Ectodermal cell (in vitro differentiated cells): ENCODE measurements around the gene EPOP.

Experiments
- H3K27ac ChIP-seq: 2 replicates; pipeline ENCODE4 v1.7.0; 2013; ENCODE audit warnings: mild to moderate bottlenecking, low read depth, low read length; ENCODE audit not compliant: insufficient read depth, poor library complexity, severe bottlenecking
- H3K27me3 ChIP-seq: 2 replicates; pipeline ENCODE4 v1.7.0; 2013; ENCODE audit warnings: mild to moderate bottlenecking, low read length; ENCODE audit not compliant: insufficient read depth, control insufficient read depth, poor library complexity, severe bottlenecking
- H3K36me3 ChIP-seq: one replicate; pipeline ENCODE4 v1.7.0; 2013; ENCODE audit warnings: low read length; ENCODE audit not compliant: control insufficient read depth, insufficient read depth
- H3K4me1 ChIP-seq: one replicate; pipeline ENCODE4 v1.7.0; 2013; ENCODE audit warnings: low read length; ENCODE audit not compliant: control insufficient read depth, insufficient read depth
- H3K4me3 ChIP-seq: 2 replicates; pipeline ENCODE4 v1.7.0; 2013; ENCODE audit warnings: low read depth, low read length, control low read depth; ENCODE audit not compliant: insufficient read depth
- H3K9me3 ChIP-seq: 2 replicates; pipeline ENCODE4 v1.7.0; 2013; ENCODE audit warnings: mild to moderate bottlenecking, low read length, moderate library complexity; ENCODE audit not compliant: control insufficient read depth
- WGBS, 2 experiments: methylation state at CpG; one replicate each; pipeline ENCODE4 v1.1.7; 2013; ENCODE audit warnings: missing lambda C conversion rate in 2 of 2; 5-methylcytosine and 5-hydroxymethylcytosine counted together

Gene EPOP

DNA sequence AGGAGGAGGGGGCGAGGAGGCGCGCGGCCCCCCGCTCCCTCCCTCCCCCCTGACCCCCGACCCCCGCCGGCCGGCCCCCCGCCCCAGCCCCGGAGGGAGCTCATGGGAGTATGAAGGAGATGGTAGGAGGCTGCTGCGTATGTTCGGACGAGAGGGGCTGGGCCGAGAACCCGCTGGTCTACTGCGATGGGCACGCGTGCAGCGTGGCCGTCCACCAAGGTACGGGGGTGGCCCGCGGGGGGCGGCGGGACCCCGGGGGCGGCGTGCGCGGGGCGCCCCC lies 30.7 kb upstream of the EPOP start:
- no peak overlapping the region for H3K27ac ChIP-seq
- no peaks in the 10 kb centered on the region for H3K36me3 ChIP-seq
- peaks cover 57% of the 10 kb centered on the region for H3K27me3 ChIP-seq
- peak overlapping the region; percentile 60 for H3K4me3 ChIP-seq
- peaks cover 26% of the 10 kb centered on the region for H3K4me1 ChIP-seq
- H3K9me3 ChIP-seq, result no peaks in the 10 kb centered on the region
- 0 to 1% methylated on average over 26 to 32 of the region's 32 CpGs for whole genome bisulfite sequencing, 2 experiments

DNA sequence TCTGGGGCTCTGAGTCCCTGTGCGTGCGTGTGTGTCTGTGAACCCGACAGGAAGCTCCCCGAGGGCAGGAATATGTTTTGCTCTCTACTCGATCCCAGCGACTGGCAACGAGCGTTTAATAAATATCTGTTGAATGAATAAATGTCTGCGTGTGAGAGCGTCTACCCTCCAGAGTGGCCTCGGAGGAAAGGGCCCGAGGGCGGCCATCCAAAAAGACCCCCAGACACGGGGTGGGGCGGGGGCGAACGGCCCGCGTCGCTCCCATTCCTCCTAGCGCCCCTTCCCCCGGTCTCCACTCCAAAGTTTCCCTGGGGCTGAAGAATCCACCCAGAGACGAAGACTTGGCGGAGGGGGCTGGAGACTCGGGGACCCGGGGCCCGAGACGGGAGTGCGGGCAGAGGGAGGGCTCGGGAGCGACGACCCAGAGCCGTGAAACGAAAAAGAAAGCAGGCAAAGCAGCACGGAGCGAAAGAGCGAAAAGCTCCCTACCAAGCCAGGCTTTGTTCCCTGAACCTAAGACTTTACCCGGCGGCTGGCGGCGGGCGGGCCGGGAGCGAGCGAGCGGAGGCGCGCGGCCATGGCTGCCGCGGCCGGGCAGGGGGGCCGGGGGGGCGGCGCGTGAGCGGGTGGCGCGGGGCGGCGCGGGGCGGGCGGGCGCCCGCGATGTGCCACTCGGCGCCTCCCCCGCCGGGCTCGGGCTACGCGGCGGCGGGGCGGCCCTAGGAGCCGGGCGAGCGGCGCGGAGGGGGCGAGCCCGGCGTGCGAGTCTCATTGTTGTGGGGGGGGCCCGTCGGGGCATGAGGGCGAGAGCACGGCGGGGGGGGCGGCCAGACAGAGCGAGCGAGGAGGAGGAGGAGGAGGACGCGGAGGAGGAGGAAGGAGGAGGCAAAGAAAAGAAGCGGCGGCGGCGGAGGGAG lies 30.1 kb upstream of the EPOP start, which contains the start of gene MLLT6:
Gene MLLT6 (plus strand): TSS at position 668 of the 917 bp plus-strand sequence. CDS start 360 bp downstream, outside the sequence.
- no peak within 1 kb of the TSS for H3K27ac ChIP-seq
- H3K9me3 ChIP-seq, result no peaks in the 10 kb centered on the region
- peak within 1 kb of the TSS; percentile 60 for H3K4me3 ChIP-seq
- no peaks in the 10 kb centered on the region for H3K36me3 ChIP-seq
- 1% methylated on average over 97 to 99 of the region's 100 CpGs for WGBS, 2 experiments
- peaks cover 26% of the 10 kb centered on the region for H3K4me1 ChIP-seq
- peaks cover 63% of the 10 kb centered on the region for H3K27me3 ChIP-seq

DNA sequence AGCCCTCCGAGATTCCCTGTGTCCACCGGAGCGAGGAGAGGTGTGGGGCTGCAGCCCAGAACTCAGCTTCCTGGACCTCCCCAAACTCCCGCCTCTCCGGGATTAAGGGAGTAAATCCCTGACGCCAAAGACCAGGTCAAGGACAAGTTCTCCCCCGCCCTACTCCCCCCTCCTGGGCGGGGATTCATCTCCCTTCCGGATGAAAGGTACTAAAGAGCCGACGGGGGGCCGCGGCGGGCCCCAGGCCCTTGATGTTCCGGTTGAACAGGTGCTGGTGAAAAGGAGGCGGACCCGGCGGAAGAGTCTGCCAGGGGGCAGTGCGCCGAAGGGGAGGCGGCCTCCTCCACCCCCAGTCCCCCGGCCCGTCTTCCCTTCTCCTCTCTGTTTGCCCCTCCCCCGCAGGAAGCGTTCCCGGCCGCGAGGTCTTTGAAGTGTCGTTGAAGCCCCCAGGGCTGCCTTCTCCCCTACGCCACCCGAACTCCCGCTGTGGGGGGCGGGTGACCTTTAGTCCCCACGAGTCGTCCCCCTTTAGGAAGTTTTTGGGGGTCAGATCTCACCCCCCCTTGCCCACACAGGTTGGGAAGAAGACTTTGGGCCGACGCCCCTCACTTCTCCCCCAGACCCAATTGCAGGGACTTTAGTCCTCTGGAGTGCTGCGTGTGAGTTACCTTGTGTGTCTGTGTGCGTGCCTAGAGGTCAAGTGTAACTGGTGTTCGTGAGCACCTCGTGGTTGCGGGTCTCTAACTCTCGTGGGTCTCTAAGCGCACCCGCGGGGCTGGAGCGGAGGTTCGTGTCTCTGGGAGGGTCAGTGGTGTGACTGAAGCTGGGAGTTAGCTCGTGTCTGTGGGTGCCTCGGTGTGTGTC lies 29.2 kb upstream of the EPOP start:
- Histone ChIP-seq H3K4me3 (peak overlapping the region; percentile 52), H3K4me1 (peaks cover 26% of the 10 kb centered on the region), H3K27ac (no peak overlapping the region), H3K9me3 (no peaks in the 10 kb centered on the region), H3K27me3 (peaks cover 72% of the 10 kb centered on the region), H3K36me3 (no peaks in the 10 kb centered on the region)
- 1% methylated on average over 50 of the region's 50 CpGs for WGBS, 2 experiments

DNA sequence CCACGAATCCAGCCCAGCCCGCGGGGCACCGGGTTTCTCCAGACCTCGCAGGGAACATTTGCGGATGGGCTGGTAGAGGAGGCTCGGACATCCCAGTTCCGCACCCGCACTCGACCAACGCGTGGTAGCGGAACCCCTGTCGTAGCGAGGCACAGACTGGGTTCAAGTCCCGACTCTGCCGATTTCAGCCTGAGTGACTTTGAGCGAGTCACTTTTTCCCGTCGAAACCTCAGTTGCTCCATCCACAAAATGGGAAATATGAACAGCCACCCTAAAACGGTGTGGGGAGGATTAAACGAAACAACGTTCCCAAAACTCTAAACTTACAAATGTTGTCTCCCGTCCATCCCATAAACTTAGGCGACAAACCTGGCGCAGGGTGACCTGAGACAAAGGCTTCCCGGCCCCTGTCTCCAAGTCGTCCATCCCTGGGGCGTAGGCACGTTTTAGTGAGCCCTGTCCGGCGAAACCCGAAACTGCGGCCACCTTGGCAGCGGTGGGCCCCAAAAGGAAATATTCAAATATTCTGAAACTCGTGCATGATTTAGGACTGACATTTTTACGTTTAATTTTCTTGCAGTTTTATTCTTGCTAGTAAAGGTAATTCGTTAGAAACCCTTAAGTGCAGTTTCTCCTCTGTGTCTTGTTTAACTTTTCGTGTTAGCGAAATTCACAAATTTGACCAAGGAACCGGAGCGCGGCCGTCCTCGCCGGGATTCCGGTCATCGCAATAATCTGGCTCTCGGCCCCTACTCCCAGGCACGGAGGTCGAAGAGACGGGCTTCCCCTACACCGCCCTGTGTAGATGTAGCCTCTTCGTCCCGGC lies 28.4 kb upstream of the EPOP start:
- H3K4me1 ChIP-seq, result peaks cover 26% of the 10 kb centered on the region
- peak overlapping the region; percentile 52 for H3K4me3 ChIP-seq
- 3 to 4% methylated on average over 55 of the region's 55 CpGs for WGBS, 2 experiments
- H3K27me3 ChIP-seq, result peaks cover 78% of the 10 kb centered on the region
- no peak overlapping the region for H3K27ac ChIP-seq
- H3K9me3 ChIP-seq, result no peaks in the 10 kb centered on the region
- no peaks in the 10 kb centered on the region for H3K36me3 ChIP-seq

DNA sequence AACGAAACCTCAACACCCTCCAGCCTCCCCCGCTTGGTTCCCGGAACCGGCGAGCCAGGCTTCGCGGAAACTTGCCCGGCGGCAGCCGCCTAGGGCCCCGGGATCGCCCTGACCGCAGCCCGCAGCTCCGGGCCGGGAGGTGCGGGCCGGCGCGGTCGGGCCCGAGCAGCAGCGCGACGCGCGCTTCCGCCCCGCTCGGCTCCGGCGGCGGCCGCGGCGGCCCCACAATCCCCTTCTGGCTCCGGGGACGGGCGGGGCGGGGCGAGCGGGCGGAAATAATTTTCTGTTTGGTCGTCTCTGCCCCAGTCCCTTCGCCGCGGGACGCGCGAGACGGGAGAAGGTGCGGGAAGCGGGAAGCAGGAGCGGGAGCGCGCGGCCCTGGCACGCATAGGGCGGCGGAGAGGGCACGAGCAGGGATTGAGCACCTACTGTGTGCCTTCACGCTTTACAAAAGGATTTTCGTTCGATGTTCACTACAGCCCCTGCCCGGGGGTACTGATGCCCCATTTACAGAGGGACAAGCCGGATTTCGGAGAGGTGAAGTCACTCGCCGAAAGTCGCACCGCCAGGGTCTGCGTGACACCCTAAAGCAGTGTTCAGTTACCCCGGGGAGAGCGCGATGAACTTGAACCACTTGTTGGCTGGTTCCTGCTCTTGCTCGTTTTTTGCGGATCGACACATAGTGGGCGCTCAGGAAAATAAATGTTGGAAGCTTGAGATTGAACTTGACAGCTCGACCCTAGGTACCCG lies 27.6 kb upstream of the EPOP start:
- WGBS, 2 experiments, result 1% methylated on average over 81 of the region's 81 CpGs
- H3K4me1 ChIP-seq, result peaks cover 24% of the 10 kb centered on the region
- no peak overlapping the region for H3K27ac ChIP-seq
- H3K4me3 ChIP-seq, result peak overlapping the region; percentile 48
- peaks cover 86% of the 10 kb centered on the region for H3K27me3 ChIP-seq
- no peaks in the 10 kb centered on the region for H3K9me3 ChIP-seq
- H3K36me3 ChIP-seq, result no peaks in the 10 kb centered on the region

DNA sequence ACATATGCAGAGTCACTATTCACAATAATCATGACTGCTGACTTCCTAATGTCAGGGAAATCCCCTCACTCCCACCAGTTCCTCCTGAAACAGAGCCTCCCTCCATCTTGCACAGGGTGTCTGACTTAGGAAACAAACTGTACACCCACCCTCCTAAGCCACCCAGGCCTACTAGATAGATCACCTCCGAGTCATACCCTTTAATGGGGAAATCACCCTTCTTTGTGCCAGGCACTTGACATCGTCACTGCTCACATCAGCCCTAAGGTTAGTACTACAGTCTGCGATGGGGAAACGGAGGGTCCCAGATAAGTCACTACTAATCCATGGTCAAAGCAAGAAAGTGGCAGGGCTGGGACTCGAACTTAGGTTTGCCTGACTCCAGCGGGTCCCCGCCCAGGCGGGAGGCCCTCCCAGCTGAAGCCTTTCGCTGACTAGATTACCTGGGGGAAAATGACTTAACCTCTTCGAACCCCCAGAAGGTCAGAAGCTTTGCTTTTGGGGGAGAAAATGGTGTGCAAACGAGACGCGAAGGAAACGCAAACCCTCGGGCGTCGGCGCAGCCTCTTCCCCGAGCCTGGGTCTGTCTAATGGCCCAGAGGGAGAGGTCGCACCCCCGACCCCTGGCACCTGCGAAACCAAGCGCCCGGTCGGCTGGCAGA lies 26.9 kb upstream of the EPOP start:
- Histone ChIP-seq H3K4me1 (peaks cover 17% of the 10 kb centered on the region), H3K27ac (no peak overlapping the region), H3K9me3 (no peaks in the 10 kb centered on the region), H3K36me3 (no peaks in the 10 kb centered on the region), H3K27me3 (peaks cover 89% of the 10 kb centered on the region), H3K4me3 (peak overlapping the region; percentile 48)
- WGBS, 2 experiments, result 9 to 10% methylated on average over 25 of the region's 25 CpGs

DNA sequence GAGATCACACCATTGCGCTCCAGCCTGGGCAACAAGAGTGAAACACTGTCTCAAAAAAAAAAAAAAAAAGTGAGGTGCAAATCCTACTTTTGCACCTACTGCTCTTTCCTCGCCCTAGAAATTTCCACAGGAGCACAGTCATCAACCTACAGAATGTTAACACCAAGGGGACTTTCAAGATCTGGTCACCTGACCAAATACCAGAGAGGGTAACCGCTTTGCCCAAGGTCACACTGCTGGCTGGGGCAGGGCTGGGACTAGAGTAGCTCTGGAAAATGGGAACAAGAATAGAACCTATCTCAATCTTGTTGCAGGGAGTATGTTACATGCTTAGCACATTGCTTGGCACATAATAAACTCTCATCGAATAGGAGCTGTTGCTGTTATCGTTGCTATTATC lies 24.0 kb upstream of the EPOP start:
- peaks cover 15% of the 10 kb centered on the region for H3K4me1 ChIP-seq
- no peak overlapping the region for H3K27ac ChIP-seq
- H3K27me3 ChIP-seq, result peaks cover 67% of the 10 kb centered on the region
- no peaks in the 10 kb centered on the region for H3K36me3 ChIP-seq
- WGBS, 2 experiments, result 86 to 91% methylated on average over 5 of the region's 5 CpGs
- H3K4me3 ChIP-seq, result no peak overlapping the region
- no peaks in the 10 kb centered on the region for H3K9me3 ChIP-seq

DNA sequence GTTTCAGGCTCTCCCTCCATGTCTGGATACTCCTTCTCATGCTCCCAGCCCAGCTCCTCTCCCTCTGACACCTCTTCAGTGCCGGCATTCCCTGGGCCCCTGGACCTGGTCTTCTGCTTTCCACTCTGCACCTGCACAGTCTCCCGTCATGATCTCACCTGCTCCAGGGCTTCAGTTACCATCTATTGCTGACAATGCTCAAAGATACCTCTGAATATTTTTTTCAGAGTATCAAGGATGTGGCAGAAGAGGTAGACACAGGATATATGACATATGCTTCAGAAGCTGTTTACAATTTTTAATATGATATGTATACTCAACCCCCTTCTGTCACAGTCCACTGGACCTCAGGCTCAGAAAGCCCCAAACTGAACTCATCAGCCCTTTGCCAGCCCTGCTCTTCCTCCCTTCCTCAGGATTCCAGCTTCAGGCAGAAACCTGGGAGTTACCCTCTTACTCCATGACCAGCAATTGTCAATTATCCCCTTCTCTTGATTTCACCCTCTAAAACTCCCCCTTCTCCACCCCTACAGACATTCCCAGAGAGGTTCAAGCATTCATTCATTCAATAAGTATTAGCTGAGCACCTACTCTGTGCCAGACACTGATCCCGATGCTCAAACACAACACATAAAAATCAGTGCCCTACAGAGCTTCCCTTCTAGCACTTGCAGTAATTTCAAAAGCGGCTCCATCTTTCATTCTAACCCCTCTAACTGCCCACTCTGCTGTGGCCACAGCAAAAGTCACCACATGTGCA lies 22.5 kb upstream of the EPOP start:
- H3K27me3 ChIP-seq, result peaks cover 51% of the 10 kb centered on the region
- peaks cover 8% of the 10 kb centered on the region for H3K4me1 ChIP-seq
- H3K27ac ChIP-seq, result no peak overlapping the region
- no peaks in the 10 kb centered on the region for H3K36me3 ChIP-seq
- H3K4me3 ChIP-seq, result no peak overlapping the region
- 85 to 88% methylated on average over 4 of the region's 4 CpGs for WGBS, 2 experiments
- H3K9me3 ChIP-seq, result no peaks in the 10 kb centered on the region
